Omental fat pad (tissue), 4 donors: ENCODE measurements around the gene ARL4D. TPM values are rescaled to one million over a fixed set of nuclear protein-coding genes. Genes with fewer than 3 reads are reported as not detected.

Source experiments
- ATAC-seq: fragments of 150-250 bp; one replicate; pipeline ENCODE4 v1.9.1; 2016; ENCODE audit warnings: mild to moderate bottlenecking, moderate library complexity; ENCODE audit not compliant: low FRiP score
- DNase-seq: peaks from one replicate; pipeline ENCODE4 v3.0.0-alpha.2; 2019; ENCODE audit warnings: low spot score
- CTCF ChIP-seq, 3 donors: fragments of 450-650 bp; IDR thresholded peaks; one replicate each; pipeline ENCODE4 v1.5.1; 2016 to 2017; ENCODE audit warnings: antibody characterized with exemption in 3 of 3, mild to moderate bottlenecking in 3 of 3, moderate library complexity in 2 of 3
- total RNA-seq, 4 donors: library from RNA; depleted of rRNA; stranded (reverse); fragments of >200 nt; gene quantifications; one replicate each; pipeline ENCODE4 v1.1.0, GENCODE V29; 2016

The ARL4D gene
- total RNA-seq, 4 donors from 2014 or later = 11.8 to 42.8 (median 27.1) TPM

- no peak for TF ChIP-seq CTCF (IDR thresholded peaks at IDR 0.05)
- ATAC-seq = peak; percentile 33
- no peak for DNase-seq
These were observed 8.2 kb downstream of the ARL4D start for GRCh38 chr17:43406676-43407645.

GRCh38 chr17:43409131-43409530, 10.3 kb downstream of the ARL4D start:
- ATAC-seq (no peak), DNase-seq (no peak)
- no peak for TF ChIP-seq CTCF (IDR thresholded peaks at IDR 0.05)

GRCh38 chr17:43410557-43411368, 12.0 kb downstream of the ARL4D start:
- DNase-seq = no peak
- ATAC-seq = peak; percentile 42
- TF ChIP-seq CTCF (IDR thresholded peaks at IDR 0.05) = no peak

- no peak for DNase-seq
- no peak for ATAC-seq
- TF ChIP-seq CTCF (IDR thresholded peaks at IDR 0.05) = no peak
These were observed 12.5 kb downstream of the ARL4D start for GRCh38 chr17:43411369-43411677.

- ATAC-seq (no peak), DNase-seq (no peak)
- TF ChIP-seq CTCF (IDR thresholded peaks at IDR 0.05) = no peak
These were observed 13.0 kb downstream of the ARL4D start for GRCh38 chr17:43411749-43412148.

- no peak for TF ChIP-seq CTCF (IDR thresholded peaks at IDR 0.05)
- ATAC-seq = no peak
- no peak for DNase-seq
These were observed 13.4 kb downstream of the ARL4D start for GRCh38 chr17:43412166-43412565.
